GM19372 (cell line): ENCODE results near the gene ITGA2B.
"Not testable (repeated sequence)": the region's sequence is repeated elsewhere in the genome, so short reads cannot be mapped to it uniquely, and the experiment has no call there.

Experiments
- ATAC-seq: cut with Tn5 transposase; IDR thresholded peaks from one replicate; pipeline ENCODE4 v1.9.1; 2021; ENCODE audit warnings: mild to moderate bottlenecking, low read depth, moderate library complexity; ENCODE audit not compliant: unreplicated experiment

ITGA2B gene

DNA sequence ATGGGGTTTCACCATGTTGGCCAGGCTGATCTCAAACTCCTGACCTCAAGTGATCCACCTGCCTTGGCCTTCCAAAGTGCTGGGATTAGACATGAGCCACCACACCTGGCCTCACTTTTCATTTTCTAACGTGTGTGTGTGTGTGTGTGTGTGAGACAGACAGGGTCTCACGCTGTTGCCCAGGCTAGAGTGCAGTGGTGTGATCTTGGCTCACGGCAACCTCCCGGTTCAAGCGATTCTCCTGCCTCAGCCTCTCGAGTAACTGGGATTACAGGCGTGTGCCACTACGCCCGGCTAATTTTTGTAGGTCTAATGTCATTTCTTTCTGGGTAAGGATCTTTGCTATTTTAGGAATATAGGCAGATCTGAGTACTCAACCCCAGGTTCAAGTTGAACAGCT is 4.7 kb upstream of the ITGA2B start:
- not testable (repeated sequence) for ATAC-seq

DNA sequence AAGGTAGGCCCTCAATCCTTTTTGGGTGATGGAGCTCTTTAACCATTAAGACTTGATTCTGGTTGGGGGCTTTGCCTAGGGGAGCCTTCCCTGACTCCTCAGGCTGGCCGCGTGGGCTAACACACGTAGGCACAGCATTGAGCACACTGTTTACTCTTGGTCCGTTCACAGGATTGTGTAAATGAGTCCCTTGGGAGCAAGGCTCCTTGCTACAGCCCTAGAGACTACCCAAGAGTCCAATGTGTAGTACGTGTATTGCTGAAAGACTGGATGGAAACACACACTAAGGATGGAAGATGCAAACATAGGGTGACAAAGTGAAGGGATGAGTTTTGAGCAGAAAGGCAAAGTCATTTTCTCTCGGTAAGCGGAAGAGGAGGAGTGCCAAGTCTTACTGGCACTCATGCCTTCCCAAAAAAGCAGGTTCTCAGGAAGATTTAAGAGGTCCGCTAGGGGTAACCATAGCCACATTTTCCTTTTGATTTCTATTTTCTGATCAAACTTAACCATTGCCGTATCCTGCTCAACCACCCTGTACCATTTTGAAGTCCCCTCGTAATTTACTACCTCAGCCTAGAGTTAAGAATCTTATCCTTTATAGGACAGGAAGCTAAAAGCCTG is 911 bp upstream of the ITGA2B start:
- no peak for ATAC-seq

DNA sequence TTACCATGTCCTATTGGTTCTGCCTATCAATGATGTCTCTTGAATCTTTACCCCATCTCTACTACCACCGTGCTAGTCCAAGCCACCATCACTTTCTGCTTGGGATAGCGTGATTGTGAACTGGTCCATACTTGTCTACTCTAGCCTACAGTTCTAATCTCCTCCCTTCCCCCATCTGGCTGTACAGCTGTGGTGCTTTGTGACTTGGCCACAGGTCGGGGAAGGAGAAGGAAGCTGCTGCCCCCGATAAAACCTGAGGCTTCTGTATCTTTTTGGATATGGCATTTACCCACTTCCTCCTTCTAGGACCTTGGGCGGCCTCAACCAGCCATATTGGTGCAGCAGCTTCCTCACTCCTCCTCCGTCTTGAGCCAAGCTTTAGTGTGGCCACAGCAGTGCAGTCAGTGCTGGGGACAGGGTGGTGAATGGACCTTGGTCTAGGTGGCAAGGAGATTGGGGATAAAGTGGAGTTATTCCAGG is 314 bp upstream of the ITGA2B start:
- no peak for ATAC-seq

DNA sequence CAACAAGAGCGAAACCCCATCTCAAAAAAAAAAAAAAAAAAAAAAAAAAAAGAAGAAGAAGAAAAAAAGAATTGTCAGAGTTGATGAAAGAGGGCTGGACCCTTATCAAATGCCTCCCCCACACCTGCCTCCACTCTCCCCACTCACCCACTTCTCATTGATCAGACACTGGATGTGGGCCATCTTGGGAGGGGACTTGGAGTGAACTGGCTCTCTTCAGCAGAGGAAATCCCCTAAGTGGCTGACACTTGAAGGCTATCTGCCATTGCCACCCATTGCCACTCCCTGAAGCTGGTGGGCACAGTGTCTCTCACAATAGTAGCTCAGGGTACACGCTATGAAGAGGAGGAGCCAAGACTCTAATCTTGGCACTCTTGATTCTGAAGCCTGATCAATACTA is 1.6 kb downstream of the ITGA2B start:
- ATAC-seq = no peak

DNA sequence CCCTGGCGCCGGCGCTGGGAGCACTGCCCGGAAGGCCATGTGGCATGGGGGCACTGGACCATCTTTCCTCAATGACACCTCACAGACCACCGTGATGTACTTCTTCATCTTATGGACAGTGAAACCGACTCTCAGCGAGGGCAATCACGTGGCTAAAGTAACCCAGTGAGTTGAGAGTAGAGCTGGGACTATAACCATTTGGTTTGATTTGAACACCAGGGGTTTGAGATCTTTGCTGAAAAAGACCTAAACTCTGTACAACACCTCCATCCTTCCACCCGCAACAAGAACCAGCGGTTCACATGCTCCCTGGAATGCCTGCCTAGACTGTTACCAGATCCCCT is 3.3 kb downstream of the ITGA2B start:
- no peak for ATAC-seq

DNA sequence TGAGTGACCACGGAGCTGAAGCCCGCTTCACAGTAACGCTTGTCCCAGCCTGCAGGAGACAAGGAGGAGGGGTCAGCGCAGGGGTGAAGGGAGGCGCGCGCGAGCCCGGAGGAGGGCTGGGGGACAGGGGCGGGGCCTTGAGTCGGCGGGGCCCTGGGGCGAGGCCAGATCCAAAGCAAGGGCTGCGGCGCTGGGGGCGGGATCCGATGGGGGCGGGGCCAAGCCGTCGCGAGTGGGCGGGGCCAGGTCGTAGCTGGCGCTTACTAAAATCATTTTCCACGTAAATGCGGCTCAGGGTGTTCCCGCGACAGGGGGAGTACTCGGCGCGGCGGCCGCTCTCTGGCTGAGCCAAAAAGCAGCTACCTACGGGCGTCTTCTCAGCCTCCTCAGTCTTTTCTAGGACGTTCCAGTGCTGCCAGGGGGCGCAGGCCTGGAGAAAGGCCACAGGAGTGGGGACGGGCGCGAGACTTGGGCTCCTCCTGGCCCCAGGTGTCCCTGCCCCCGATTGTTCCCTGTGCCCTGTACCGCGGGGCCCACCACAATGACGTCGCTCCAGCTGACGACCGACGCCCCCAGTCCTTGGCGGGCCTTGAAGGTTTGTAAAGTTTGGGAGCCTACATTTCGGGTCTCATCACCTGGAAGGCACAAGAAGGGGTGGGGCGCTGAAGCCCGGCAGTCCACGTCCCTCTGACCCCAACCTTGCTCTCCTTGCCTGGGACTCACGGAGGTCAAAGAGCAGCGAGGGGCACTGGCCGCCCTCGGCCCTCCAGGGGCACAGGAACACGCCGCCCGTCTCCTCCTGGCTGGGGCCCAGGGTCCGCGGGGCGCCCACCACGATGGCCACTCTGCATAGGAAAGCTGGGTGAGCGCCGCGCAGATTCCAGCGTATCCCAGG is 3.9 kb downstream of the ITGA2B start:
- ATAC-seq = no peak

DNA sequence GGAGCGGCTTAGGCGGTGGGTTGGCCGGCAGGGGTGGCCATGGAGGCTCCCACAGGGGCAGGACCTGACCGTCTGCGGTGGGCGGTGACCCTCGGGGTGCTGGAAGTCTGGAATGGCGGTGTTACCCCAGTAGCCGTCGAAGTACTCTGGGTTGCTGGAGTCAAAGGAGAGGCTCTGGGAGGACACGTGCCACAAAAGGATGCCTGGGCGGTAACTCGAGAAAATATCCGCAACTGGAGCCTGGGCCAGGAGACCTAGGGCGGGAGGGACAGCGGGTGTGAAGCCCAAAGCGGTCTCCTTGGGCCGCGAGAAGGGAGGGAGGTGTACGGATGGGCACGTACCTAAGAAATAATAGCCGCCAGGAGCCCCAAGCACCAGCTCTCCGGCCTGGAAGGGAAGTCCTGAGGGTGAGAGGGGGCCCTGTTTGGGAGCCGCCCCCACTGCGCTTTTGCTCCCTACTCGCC is 4.6 kb downstream of the ITGA2B start:
- ATAC-seq = no peak

DNA sequence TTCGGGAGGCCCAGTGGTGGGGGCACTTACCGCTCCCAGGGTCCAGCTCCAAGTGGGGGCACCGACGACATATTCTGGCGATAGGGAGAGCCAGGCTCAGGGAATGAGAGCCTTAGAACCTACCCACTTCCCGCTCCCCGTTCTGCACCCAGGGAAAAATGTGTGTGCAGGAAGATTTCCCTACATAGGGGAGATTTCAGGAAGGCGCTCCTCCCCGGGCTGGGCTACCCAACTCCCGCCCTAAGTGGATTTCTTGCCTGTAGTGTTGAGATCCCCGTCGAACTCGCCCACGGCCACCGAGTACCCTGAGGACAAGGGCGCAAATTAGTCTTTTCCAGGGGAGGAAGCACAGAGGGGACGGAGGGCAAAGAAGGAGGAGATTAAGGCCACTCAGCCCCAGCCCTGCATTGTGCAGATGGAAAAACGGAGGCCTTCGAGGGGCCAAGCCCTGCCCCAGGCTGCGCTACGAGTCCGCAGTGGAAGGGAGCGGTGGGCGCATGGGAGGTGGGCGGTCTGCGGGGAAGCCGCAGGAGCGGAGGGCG is 5.1 kb downstream of the ITGA2B start:
- no peak for ATAC-seq

DNA sequence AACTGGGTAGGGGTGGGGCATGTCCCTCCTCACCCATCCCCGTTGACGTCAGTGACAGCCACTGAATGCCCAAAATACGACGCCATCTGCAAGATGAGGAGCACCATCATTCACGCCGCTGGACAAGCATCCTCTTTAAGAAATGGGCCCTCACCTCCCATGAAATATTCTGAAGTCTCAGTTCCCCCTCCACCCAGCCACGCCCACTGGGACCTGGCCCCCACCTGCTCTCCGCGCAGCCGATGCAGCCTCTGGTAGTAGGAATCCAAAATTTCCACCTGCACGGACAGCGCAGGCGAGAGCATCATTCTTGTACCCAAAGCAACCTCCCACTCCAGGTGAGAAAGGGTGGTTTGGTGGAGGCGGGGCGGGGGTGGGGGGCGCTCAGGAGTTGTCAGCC is 5.6 kb downstream of the ITGA2B start:
- ATAC-seq = no peak

DNA sequence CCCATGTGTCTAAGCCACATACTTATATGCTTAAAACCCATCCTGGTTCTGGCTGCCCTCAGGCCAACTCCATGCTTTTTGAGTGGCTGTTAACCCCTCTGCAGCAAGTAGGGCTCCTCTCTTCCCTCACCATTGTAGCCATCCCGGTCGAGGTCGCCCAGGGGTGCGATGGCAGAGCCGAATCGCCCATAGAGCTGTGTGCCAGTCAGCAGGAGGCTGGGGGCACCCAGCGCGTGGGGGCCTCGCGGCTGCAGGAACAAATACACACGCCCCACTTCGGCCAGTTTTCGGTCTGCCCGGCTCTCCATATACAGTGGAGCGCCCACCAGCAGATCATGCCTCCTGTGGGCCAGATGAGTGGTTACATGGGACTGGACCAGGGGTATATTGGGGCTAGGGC is 6.1 kb downstream of the ITGA2B start:
- no peak for ATAC-seq

DNA sequence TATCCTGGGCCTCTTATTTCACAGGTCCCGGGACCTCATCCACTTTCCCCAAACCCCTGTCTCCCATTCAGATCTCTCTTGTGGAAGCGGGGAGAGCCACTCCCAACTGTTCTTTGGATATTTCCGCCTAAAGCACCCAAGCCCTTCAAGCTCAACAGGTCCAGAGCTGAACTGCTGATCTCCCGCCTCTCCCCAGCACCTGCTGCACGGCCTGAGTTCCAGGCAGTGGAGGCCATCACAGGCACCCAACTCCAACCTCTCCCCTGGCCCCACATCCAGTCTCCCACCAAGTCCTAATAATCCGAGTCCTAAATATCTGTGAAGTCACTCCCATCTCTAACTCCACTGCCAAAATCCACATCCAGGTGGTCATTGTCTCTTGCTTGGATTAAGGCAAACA is 6.5 kb downstream of the ITGA2B start:
- no peak for ATAC-seq

DNA sequence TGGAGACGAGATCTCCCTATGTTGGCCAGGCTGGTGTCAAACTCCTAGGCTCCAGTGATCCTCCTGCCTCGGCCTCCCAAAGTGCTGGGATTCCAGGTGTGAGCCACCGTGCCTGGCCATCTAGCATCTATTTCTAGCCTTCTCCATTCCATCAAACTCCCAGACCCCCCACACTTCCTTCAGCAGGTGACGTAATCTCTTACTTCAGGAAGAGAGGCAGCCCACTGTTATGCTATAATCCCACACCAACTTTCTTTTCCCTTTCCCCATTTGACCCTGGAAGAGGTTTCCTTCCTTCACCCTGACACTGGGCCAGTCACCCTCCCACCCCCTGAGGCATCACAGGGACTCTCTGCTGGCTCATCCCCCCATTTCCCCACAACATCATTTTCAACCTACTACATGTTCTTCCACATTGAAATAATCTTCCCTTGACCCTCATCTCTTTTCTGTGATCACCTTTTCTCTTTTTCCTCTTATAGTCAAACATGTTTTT is 7.6 kb downstream of the ITGA2B start:
- ATAC-seq = no peak

DNA sequence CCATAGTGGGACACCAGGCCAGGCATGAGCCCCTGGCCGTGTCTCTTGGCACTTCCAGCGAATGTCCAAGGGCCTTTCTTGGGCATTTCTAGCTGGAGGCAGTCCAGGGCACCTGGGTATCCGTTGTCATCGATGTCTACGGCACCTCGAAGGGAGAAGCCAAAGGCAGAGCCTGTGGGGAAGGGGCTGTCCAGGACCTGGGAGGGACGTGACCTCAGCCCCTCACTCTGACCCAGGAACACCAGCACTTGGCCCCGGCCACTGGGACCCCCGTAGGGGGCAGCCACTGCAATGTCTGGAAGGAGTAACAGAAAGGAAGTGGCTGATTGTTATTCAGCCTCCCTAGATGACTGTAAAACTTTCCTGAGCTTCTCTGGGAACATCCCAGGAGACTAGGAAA is 8.7 kb downstream of the ITGA2B start:
- ATAC-seq = no peak

DNA sequence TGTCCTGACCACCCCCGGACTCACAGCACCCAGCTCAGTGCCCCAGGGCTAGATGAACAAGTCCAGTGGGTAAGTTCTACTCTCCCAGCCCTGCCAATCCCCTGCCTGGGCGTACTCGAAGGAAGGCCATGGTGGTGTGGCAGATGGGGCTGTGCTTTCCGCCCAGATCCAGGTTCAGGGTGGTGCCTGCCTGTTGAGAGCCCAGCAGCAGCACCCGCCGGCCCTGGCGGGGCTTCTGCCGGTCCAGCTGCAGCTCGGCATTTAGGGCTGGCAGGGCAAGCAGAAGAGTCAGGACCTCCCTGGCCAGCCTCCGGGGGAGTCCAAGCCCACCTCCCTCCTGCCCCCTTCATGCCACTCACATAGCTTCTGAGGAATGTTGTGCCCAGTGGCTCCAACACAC is 9.6 kb downstream of the ITGA2B start:
- ATAC-seq = no peak

DNA sequence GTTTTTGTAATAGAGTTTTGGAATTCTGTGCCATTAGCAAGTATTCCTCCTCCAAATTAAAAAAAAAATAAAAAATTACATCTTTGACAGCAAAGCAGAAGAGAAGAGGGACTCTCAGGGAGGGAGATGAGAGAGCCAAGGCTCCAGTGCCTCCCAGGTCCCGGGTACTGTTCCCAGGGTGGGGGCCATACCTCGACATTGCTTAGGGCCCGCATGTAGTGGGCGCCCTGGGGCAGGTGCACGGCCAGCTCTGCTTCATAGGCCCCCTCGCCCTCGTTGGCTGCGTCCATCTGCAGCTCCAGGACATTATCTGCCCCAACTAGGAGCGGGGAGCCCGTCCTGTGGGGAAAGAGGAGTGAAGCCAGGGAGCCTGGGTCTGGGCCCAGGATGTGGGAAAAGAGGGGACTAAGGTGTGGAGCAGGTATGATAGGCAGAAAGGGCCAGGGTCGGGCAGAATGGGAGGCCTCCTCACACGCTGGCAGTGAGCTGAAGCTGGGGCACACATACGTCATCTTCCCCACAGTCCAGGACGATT is 11.2 kb downstream of the ITGA2B start:
- ATAC-seq = no peak

DNA sequence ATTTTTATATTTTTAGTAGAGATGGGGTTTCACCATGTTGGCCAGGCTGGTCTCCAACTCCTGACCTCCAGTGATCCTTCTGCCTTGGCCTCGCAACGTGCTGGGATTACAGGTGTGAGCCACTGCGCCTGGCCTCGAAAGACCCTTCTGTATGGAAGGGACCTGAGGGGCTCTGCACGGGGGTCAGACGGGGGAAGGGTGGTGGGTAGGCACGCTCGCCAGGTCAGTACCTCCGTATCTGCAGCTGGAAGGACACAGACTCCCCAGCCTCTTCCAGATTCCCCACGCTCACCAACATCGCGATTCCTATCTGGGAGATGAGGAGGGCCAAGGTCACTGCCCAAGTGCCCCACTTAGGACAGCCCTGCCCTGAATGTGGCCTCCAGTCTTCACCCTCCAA is 12.7 kb downstream of the ITGA2B start:
- no peak for ATAC-seq

DNA sequence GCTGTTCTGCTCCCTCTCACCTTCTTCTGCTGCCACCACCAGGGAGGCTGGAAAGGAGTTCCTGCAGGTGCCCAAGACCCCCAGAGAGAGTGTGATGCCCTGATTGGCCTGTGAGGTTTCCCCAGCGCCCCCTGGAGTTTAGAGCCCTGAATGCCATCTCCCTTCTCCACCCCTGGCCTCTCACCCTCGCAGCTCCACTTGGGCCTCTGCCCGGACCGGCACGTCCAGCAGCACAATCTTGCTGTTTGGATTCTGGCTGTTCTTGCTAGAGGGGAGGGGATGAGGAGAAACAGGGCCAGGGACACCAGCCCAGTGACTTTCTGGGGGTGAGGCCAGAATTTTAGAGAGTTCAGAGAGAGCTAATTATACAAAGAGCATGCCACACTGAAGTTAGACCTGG is 13.3 kb downstream of the ITGA2B start:
- no peak for ATAC-seq

DNA sequence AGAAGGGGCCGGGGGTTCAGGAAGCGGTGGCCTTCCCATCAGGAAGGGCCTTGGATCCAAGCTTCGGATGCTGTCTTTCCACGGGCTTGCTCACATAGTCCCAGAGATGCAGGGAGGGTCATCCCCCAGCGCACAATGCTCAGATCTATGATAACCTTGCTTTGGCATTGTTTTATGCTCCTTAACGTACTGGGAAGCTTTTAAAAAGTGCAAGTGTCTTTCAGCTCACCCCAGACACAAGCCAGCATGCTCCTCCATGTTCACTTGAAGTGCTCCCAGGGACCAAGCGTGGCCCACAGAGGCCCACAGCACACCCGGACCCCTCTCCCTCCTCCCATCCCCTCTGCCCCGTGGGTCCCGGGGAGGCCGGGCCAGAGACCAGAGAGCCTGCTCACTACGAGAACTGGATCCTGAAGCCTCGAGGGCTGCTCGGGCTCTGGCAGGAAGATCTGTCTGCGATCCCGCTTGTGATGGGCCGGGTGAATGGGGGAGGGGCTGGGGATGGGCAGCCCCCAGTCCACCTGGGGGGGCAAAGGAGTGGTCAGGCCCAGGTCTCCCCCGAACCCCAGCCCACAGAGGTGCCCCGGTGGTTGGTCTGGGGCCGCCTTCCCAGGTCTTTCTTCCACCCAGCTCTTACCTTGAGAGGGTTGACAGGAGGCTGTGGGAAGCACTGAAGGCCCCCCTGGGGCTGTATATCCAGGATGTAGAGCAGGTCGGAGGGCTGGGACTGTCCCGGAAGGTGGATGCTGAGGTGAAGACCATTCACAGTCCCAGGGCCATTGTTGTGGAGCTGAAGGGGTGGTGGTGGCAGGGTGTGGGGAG is 14.0 kb downstream of the ITGA2B start:
- no peak for ATAC-seq

DNA sequence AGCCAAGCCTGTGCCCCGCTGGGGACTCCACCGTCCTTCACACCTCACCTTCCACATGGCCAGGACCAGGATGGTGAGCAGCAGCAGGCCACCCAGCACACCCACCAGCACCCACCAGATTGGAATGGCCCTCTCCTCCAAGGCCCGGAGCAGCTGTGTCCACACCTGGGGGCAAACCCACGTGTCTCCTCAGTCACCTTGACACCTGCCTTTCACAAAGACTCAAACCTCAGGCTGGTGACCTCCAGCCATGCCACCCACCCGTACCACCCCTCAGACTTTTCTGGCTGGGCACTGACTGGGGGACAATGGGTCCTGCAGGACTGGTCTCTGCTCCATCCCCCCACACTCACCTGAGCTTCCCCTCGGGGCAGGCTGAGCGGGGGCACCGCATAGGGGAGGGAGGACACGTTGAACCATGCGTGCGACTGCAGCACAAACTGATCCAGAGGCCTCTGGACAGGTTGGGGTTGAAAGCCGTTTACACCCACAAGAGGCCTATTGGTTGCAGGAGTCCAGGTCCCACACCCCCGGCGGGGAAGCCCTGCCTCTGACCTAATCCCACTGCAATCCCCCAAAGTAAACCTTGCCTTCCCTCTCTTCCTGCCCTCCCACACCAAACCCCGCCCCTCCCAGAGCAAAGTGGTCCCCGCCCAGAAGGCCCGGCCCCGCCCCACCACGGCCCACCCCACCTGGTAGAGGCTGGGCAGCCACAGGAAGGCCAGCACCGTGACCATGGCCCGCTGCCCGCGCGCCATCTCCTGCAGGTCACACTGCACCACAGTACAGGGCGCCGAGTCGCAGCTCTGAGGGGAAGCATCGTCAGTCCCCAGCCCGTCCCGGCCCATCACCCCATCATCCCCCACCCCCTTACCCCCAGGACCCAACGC is 14.9 kb downstream of the ITGA2B start:
- no peak for ATAC-seq
